GM08714 (cell line): ENCODE results near the gene TAL2.

Experiments used
- H3K4me3 ChIP-seq: fragments of 200-500 bp; sonication (Bioruptor generic); 2 replicates; pipeline ENCODE4 v1.5.1; 2014; ENCODE audit warnings: mild to moderate bottlenecking, low read length, inconsistent platforms
- ZNF274 ChIP-seq: IDR thresholded peaks from 2 replicates; pipeline ENCODE4 v1.6.1; 2012; ENCODE audit warnings: mild to moderate bottlenecking, low read depth, low read length

TAL2 gene

DNA sequence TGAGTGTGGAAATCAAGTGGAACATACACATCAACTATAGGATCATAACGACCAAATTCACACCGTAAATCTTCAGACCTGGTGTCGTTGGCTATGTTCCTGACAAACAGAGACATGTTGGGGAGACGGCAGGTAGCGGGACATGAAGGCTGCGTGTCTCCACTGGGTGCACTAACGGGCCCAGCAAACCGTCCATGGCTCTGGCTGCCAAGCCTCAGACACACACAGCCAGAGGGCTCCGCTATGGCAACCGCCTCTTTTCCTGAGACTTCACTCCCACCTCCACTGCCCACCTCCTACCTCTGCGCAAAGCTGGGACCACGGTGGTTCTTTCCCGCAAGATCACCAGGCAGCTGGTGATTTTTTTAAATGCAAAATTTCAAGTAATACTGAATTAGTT, 48.4 kb downstream of the TAL2 start:
- TF ChIP-seq ZNF274: no peak
- H3K4me3 ChIP-seq: no peak overlapping the region

DNA sequence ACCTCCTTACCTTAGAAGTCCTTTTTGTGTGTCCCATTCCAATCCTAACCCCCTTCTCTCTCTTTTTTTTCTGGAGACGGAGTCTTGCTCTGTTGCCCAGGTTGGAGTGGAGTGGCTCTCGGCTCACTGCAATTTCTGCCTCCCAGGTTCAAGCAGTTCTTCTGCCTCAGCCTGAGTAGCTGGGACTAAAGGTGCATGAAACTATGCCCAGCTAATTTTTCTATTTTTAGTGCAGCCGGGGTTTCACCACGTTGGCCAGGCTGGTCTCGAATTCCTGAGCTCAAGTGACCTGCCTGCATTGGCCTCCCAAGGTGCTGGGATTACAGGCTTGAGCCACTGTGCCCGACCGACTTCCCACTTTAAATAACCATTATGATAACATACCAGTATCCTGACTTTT, 49.6 kb downstream of the TAL2 start:
- no peak for TF ChIP-seq ZNF274

DNA sequence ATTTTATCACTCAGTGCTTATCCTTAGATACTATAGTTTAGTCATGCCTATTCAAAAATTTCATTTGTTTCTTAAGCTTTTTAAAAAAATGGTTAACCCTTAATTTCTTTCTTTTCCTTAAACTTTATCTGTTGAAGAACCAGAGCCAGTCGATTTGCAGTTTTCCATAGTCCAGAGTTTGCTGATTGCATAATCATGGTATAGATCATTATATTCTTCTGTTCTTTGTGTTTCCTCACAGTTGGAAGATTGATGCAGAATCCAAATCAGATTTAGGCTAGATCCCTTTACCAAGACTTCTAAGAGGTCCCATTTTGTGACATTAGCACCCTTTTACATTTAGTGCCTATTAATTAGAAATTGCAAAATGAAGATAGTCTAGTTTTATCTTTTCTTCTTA, 50.0 kb downstream of the TAL2 start:
- no peak for TF ChIP-seq ZNF274
- H3K4me3 ChIP-seq: no peak overlapping the region

More for the DNA sequence above, 49.6 kb downstream of the TAL2 start:
- no peak overlapping the region for H3K4me3 ChIP-seq
